Measurements from ENCODE around the gene ANXA6.
A peak's percentile ranks its signal among the peaks of the same experiment; 100 is the strongest.

Gene ANXA6

DNA sequence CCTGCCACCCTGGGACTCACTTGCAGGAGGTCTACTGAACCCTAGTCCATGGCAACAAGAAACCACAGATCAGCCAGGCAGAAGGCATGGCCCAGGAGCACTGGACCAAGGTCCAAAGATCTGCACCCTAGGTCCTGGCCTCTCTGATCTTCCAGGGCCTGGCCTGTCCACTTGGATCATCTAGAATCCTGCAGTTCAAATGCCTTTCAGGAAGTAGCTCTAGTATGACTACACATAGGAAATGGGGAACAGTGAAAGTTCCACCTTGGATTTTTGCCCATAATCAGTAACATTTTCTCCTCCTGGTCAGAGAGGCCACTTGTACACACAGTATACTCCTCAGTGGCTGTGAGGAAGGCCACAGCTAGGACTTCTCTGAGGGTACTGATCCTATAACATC, 11.5 kb downstream of the ANXA6 start:
- Histone ChIP-seq H3K4me3 (no peak overlapping the region), H3K27ac (no peak overlapping the region)
- no peak for TF ChIP-seq CTCF (IDR thresholded peaks at IDR 0.05)
- no peak for DNase-seq (ENCODE audit: low spot score)

DNA sequence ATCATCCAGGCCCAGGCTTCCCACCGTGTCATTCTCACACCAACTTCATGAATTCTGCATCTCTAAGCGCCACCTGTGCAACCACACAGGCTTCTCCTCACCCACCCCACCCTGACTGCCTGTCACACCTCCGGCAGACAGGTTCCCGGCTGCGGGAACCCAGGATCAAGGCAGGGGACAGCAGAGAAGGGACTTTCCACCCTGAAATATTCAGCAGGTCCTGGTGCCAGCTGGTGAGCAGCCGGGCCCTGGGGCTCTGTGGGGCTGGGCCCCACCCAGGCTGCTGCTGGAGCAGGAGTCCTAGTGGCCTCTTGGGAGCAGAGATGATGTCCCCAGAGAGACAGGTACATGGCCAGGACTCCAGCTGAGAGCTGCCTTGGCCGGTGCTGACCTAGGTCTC, 12.7 kb downstream of the ANXA6 start:
- DNase-seq (ENCODE audit: low spot score), result no peak
- Histone ChIP-seq H3K4me3 (no peak overlapping the region), H3K27ac (no peak overlapping the region)
- no peak for TF ChIP-seq CTCF (IDR thresholded peaks at IDR 0.05)

GRCh38 chr5:151144275-151144674, 13.3 kb downstream of the ANXA6 start:
- DNase-seq (ENCODE audit: low spot score), result no peak
- H3K4me3 ChIP-seq, result no peak overlapping the region
- no peak for TF ChIP-seq CTCF (IDR thresholded peaks at IDR 0.05)
- no peak overlapping the region for H3K27ac ChIP-seq

DNA sequence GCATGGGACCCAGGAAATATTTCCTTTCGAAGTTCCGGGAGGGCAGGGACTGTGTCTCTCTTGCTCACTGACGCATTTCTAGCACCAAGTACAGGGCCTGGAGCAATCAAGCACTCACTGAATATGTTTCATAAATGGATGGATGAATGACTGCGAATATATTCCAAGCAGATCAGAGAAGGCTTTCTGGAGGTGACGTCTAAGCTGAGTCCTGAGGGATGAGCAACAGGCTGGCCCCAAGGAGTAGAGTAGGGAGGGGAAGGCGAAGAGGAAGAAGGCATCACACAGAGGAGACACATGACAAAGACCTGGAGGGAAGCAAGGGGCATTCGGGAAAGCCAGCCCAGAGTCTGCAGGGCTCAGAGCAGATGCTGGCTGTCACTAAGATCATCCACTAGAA, 13.9 kb downstream of the ANXA6 start:
- TF ChIP-seq CTCF (IDR thresholded peaks at IDR 0.05), result no peak
- H3K4me3 ChIP-seq, result no peak overlapping the region
- DNase-seq (ENCODE audit: low spot score), result no peak
- no peak overlapping the region for H3K27ac ChIP-seq

- Histone ChIP-seq H3K27ac (no peak overlapping the region), H3K4me3 (no peak overlapping the region)
- DNase-seq (ENCODE audit: low spot score), result no peak
- no peak for TF ChIP-seq CTCF (IDR thresholded peaks at IDR 0.05)
Measured at GRCh38 chr5:151142933-151143332, 14.6 kb downstream of the ANXA6 start.

GRCh38 chr5:151141535-151141934, 16.0 kb downstream of the ANXA6 start:
- TF ChIP-seq CTCF (IDR thresholded peaks at IDR 0.05), result no peak
- Histone ChIP-seq H3K4me3 (peak overlapping the region; percentile 39), H3K27ac (peak overlapping the region; percentile 13 to 64)
- DNase-seq (ENCODE audit: low spot score), result no peak

GRCh38 chr5:151140686-151141459, 16.7 kb downstream of the ANXA6 start:
- no peak overlapping the region for H3K4me3 ChIP-seq
- H3K27ac ChIP-seq, result peak overlapping the region; percentile 13 to 64
- DNase-seq (ENCODE audit: low spot score), result no peak
- TF ChIP-seq CTCF (IDR thresholded peaks at IDR 0.05), result no peak

Data from coronary artery (tissue), 2 donors.